IPS DF 4.7 (cell line): ENCODE measurements around the gene SYCN.

Experiments
- DNase-seq: peaks from one replicate; pipeline ENCODE4 v3.0.0-alpha.2; 2013; ENCODE audit warnings: low spot score; ENCODE audit errors: extremely low read depth

Gene SYCN

DNA sequence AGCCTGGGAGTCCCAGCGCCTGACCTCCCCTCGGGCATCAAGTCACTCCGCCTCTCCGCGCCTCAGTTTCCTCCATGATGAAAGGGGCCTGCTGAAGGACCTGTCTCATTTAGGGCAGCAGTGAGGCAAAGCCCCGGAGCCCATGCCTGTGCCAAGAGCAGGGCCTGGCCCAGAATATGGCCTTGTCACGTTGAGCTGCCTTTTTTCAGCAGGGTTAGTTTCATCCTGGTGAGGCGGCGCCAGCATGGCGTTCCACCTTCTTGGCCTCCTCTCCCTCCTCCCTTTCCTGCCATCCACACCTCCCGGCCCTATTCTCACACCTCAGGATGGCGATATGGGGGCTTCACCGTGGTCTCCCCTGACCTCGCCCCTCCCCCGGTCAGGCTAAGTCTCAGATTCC lies 48.3 kb downstream of the SYCN start:
- DNase-seq: no peak

DNA sequence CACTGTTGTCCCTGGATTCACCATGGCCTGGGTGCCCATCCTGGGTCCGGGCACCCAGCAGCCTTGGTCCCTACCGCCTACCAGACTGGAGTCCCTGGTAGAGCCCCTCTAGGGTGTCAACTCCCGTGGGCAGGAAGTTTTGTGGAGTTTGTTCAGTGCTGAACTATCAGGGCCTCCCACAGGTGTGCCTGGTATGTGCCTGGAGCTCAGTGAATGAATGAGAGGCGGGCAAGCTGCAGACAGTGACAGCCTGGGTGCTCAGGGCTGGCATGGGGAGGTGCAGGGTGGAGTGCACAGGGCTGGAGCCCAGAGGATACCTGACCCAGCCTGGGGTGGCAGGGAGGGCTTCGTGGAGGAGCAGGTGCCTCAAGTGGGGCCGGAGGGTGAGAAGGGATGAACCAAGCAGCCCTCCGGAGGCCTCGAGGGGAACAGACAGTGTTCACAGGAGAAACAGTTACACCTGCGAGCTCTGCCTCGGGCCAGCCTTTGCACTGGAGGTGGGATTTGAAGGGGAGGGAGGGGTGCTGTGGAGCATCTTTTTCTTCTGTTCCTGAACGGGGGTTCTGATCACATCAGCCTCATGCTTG lies 48.9 kb downstream of the SYCN start:
- DNase-seq: no peak

DNA sequence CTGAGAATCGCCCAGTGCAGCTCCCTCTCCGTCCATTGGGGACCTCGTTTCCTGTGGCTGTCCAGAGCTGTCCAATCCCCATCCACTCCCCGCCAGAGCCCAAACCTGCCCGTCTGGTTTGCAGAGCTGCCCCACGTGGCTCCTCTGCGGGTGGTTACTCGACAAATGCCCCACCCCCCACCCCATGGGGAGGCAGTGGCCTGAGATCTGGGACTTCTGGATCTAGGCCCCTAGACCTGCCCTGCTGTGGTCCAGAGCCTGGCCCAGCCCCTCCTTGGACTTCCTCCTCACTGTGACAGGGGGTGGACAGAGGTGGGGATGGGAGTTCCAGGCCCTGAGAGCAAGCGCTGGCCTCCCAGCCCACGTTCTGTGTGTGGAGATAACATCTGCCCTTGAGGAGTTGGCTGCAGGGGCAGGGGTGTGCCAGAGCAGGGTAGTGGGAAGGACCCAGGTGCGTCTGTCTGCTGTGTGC lies 49.4 kb downstream of the SYCN start:
- no peak for DNase-seq

DNA sequence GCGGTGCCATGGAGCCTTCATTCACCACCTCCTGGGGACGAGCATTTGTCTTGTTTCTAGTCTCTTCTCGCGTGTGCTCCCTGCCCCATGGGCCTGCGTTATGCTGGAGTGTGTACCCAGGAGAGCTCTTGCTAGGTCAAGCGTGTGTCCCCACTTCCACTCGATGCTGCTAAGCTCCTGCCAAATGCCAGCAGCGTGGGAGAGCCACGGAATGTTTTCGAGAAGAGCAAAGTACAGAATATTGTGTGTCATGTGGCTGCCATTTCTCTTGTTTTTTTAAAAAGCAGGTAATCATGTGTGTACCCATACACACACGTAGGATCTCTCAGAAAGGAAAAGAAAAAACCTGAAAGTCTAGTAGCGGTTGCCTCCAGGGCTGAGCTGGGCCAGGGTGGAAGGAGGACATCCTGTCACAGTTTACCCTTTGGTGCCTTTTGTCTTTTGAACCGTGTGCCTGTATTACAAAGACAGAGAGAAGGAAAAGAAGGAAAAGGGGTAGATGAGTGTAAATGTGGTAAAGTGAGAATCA lies 49.9 kb downstream of the SYCN start:
- no peak for DNase-seq
